ENCODE data around the gene NR2F1-AS1. TPM values are rescaled to one million over a fixed set of nuclear protein-coding genes. Genes with fewer than 3 reads are reported as not detected.
A peak's percentile ranks its signal among the peaks of the same experiment; 100 is the strongest.

The NR2F1-AS1 gene
- total RNA-seq, 2 experiments from 2014 or later, result not detected

DNA sequence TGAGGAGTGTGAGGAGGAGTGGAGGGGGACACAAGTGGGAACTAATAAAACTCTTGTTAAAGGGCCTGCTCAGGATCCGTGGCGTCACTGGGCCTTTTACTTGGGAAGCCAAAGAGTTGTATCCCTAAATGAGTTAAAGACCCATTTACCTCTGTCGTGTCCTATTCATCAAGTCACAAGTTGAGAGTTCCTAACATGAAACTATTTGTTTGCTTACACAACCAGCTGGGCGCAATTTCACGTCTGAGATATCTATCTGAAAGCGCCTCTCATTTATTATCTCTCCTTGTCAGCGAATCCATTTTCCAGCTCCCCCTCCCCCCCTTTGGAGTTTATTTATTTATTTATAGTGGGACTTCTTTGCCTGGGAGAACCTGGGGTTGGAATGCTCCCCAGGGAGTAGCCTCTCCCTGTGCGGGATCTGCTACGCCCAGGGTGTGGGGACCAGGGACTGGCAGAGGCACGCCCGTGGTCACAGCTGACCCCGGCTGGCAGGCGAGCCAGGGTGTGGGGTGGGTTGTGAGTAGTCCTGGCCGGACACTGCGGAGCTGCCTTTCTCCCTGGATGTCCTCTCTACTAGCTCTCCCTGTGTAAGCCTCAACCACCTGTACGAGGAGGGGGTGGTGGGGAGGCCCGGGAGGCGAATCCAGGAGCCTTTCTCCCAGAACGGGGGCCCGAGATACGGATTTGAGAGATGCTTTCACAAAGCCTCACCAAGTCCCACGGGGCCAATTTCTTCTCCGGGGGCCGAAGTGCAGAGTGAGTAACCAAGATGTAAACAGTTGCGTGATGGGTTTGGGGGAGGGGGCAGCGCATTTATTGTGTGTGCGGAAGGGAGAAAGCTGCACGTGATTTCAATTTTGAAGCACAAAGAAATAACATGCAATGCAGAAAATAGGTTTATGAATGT lies 17.3 kb upstream of the NR2F1-AS1 start:
- no peak overlapping the region for H3K4me3 Mint-ChIP-seq
- no peaks in the 10 kb centered on the region for H3K27me3 Mint-ChIP-seq
- no peak overlapping the region for H3K27ac Mint-ChIP-seq
- H3K4me1 Mint-ChIP-seq, result peaks cover 14% of the 10 kb centered on the region
- H3K9me3 Mint-ChIP-seq, result peaks cover 8% of the 10 kb centered on the region
- DNase-seq, result no peak
- peaks cover 12% of the 10 kb centered on the region for H3K36me3 Mint-ChIP-seq

GRCh38 chr5:93596676-93597490 lies 15.9 kb upstream of the NR2F1-AS1 start:
- Mint-ChIP-seq H3K4me3 (no peak overlapping the region), H3K9me3 (peaks cover 8% of the 10 kb centered on the region), H3K36me3 (peaks cover 13% of the 10 kb centered on the region), H3K27me3 (peaks cover 2% of the 10 kb centered on the region), H3K4me1 (peaks cover 12% of the 10 kb centered on the region), H3K27ac (no peak overlapping the region)
- no peak for DNase-seq

DNA sequence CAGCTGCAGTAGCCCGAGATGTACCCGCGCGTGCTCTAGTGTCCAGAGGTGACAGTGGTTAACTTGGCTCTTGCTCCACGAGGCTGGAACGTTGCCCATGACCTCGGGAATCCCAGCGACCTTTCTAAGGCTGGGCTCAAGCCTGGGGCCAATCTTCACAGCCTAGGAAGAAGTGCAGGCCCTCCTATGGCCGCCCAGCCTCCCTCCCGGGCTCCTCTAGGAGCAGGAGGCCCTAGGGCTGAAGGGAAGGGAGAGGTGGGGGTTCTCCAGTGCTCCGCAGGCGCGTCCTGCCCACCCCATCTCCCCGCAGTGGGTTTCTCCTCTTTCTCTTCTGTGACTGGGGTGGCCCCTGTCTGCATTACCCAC lies 15.3 kb upstream of the NR2F1-AS1 start:
- Mint-ChIP-seq H3K27me3 (peaks cover 8% of the 10 kb centered on the region), H3K36me3 (peaks cover 11% of the 10 kb centered on the region), H3K9me3 (peaks cover 6% of the 10 kb centered on the region), H3K4me3 (no peak overlapping the region), H3K4me1 (peaks cover 11% of the 10 kb centered on the region), H3K27ac (no peak overlapping the region)
- no peak for DNase-seq

GRCh38 chr5:93595420-93596147 lies 14.6 kb upstream of the NR2F1-AS1 start:
- no peak overlapping the region for H3K27ac Mint-ChIP-seq
- peaks cover 11% of the 10 kb centered on the region for H3K36me3 Mint-ChIP-seq
- no peak for DNase-seq
- peak overlapping the region; percentile 7 for H3K4me3 Mint-ChIP-seq
- peaks cover 15% of the 10 kb centered on the region for H3K27me3 Mint-ChIP-seq
- peaks cover 6% of the 10 kb centered on the region for H3K9me3 Mint-ChIP-seq
- H3K4me1 Mint-ChIP-seq, result peaks cover 11% of the 10 kb centered on the region

- DNase-seq, result no peak
- Mint-ChIP-seq H3K27me3 (peaks cover 23% of the 10 kb centered on the region), H3K27ac (no peak overlapping the region), H3K36me3 (peaks cover 11% of the 10 kb centered on the region), H3K4me3 (no peak overlapping the region), H3K4me1 (peaks cover 11% of the 10 kb centered on the region), H3K9me3 (peaks cover 6% of the 10 kb centered on the region)
Observed at GRCh38 chr5:93594591-93595419, 13.8 kb upstream of the NR2F1-AS1 start.

GRCh38 chr5:93593476-93594131 lies 12.6 kb upstream of the NR2F1-AS1 start:
- H3K27me3 Mint-ChIP-seq, result peaks cover 35% of the 10 kb centered on the region
- H3K9me3 Mint-ChIP-seq, result peaks cover 11% of the 10 kb centered on the region
- DNase-seq, result no peak
- H3K4me3 Mint-ChIP-seq, result no peak overlapping the region
- H3K4me1 Mint-ChIP-seq, result peaks cover 15% of the 10 kb centered on the region
- H3K27ac Mint-ChIP-seq, result no peak overlapping the region
- peaks cover 14% of the 10 kb centered on the region for H3K36me3 Mint-ChIP-seq

- DNase-seq, result no peak
- no peak overlapping the region for H3K27ac Mint-ChIP-seq
- H3K36me3 Mint-ChIP-seq, result peaks cover 17% of the 10 kb centered on the region
- peaks cover 41% of the 10 kb centered on the region for H3K27me3 Mint-ChIP-seq
- H3K9me3 Mint-ChIP-seq, result peaks cover 11% of the 10 kb centered on the region
- H3K4me3 Mint-ChIP-seq, result no peak overlapping the region
- peaks cover 18% of the 10 kb centered on the region for H3K4me1 Mint-ChIP-seq
Observed at GRCh38 chr5:93592883-93593282, 11.9 kb upstream of the NR2F1-AS1 start.

GRCh38 chr5:93591323-93591945 lies 10.4 kb upstream of the NR2F1-AS1 start:
- no peak overlapping the region for H3K4me3 Mint-ChIP-seq

DNA sequence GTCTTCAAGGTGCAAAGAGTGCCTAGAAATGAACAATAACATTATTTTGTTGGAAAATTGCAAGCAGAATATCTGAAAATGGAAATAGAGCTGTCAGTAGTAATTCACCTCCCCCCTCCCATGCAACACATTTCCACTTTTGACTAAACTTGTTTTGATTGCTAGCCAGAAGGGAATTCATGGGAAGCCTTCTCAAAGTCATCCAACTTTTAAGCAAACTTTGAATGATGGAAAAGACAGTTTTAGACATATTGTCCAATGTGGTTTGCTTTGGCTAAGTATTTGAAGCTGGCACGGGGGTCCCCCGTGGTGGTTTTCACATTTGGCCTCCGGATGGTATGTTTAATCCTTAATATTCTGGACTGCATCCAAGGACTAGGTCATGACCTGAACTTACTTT lies 9.5 kb upstream of the NR2F1-AS1 start:
- no peak for DNase-seq
- H3K27ac Mint-ChIP-seq, result no peak overlapping the region
- peaks cover 13% of the 10 kb centered on the region for H3K36me3 Mint-ChIP-seq
- no peak overlapping the region for H3K4me3 Mint-ChIP-seq
- peaks cover 29% of the 10 kb centered on the region for H3K4me1 Mint-ChIP-seq
- H3K27me3 Mint-ChIP-seq, result peaks cover 65% of the 10 kb centered on the region
- peaks cover 8% of the 10 kb centered on the region for H3K9me3 Mint-ChIP-seq

More at GRCh38 chr5:93591323-93591945, 10.4 kb upstream of the NR2F1-AS1 start:
- Mint-ChIP-seq H3K36me3 (peaks cover 18% of the 10 kb centered on the region), H3K27me3 (peaks cover 56% of the 10 kb centered on the region), H3K9me3 (peaks cover 11% of the 10 kb centered on the region), H3K27ac (no peak overlapping the region), H3K4me1 (peaks cover 24% of the 10 kb centered on the region)
- DNase-seq, result no peak

- Mint-ChIP-seq H3K9me3 (peaks cover 7% of the 10 kb centered on the region), H3K27me3 (peaks cover 69% of the 10 kb centered on the region), H3K36me3 (peaks cover 10% of the 10 kb centered on the region), H3K4me1 (peaks cover 27% of the 10 kb centered on the region), H3K27ac (no peak overlapping the region), H3K4me3 (no peak overlapping the region)
- DNase-seq, result no peak
Observed at GRCh38 chr5:93589829-93590215, 8.8 kb upstream of the NR2F1-AS1 start.

DNA sequence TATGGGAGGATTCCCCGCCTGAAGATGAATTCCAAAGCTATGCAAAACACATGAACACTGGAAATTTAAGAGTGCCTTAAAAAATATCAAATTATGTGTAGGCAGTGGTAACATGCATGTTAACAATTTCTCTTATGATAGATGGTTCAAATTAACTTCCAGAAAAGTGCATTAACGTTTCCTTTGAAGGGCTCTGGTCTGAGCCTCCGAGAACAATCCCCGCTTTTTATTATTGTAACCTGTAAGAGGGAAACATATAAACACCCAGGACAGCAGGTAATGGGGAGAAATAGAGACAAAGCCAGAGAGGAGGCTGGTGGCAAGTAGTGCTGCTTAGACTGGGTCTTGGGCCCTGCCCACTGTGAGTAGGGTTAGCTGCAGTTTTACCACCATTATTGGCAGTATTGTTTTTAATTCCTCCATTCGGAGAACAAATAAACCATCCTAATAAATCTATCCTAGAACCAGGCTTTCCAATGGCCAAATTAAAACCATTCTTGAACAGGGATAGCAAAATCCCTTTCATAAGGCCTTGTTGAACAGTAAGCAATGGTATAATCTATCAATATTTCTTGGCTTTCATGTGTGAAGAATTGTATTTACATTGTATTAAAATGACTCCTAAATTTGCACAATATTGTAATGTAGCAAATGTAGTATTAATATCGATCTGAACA lies 8.3 kb upstream of the NR2F1-AS1 start:
- Mint-ChIP-seq H3K36me3 (peaks cover 10% of the 10 kb centered on the region), H3K27me3 (peaks cover 69% of the 10 kb centered on the region), H3K27ac (no peak overlapping the region), H3K4me3 (no peak overlapping the region), H3K4me1 (peaks cover 25% of the 10 kb centered on the region), H3K9me3 (peaks cover 7% of the 10 kb centered on the region)
- no peak for DNase-seq

GRCh38 chr5:93588352-93589151 lies 7.5 kb upstream of the NR2F1-AS1 start:
- H3K4me3 Mint-ChIP-seq, result peak overlapping the region; percentile 34
- no peak for DNase-seq
- peaks cover 5% of the 10 kb centered on the region for H3K9me3 Mint-ChIP-seq
- H3K27ac Mint-ChIP-seq, result no peak overlapping the region
- H3K36me3 Mint-ChIP-seq, result peaks cover 10% of the 10 kb centered on the region
- H3K4me1 Mint-ChIP-seq, result peaks cover 26% of the 10 kb centered on the region
- H3K27me3 Mint-ChIP-seq, result peaks cover 69% of the 10 kb centered on the region

Data from activated naive CD8-positive, alpha-beta T cell treated with anti-CD3 and anti-CD28 coated beads for 36 hours (primary cell).